Gastroesophageal sphincter (tissue), 4 donors: ENCODE data around the gene FAM151B. TPM values are rescaled to one million over a fixed set of nuclear protein-coding genes. Genes with fewer than 3 reads are reported as not detected.

Experiments used
- ATAC-seq: fragments of 150-250 bp; one replicate; pipeline ENCODE4 v1.9.1; 2016; ENCODE audit warnings: mild to moderate bottlenecking, moderate library complexity
- H3K27ac ChIP-seq, 4 donors: fragments of 200-600 bp; sonication (generic) in 3 of 4; 1 replicate in 3 of 4; 2 replicates in 1 of 4; pipeline ENCODE4 v1.5.1; 2016 to 2019
- H3K27me3 ChIP-seq: fragments of 200-600 bp; sonication (generic); one replicate; pipeline ENCODE4 v1.5.1; 2019
- H3K36me3 ChIP-seq, 2 donors: fragments of 200-600 bp; sonication (generic); one replicate each; pipeline ENCODE4 v1.5.1; 2019; ENCODE audit warnings: control low read depth in 1 of 2
- H3K4me1 ChIP-seq, 3 donors: fragments of 200-600 bp; sonication (generic); 1 replicate in 2 of 3; 2 replicates in 1 of 3; pipeline ENCODE4 v1.5.1; 2016 to 2019; ENCODE audit warnings: control low read depth in 2 of 3
- H3K4me3 ChIP-seq, 2 donors: fragments of 200-600 bp; sonication (generic); one replicate each; pipeline ENCODE4 v1.5.1; 2019; ENCODE audit warnings: mild to moderate bottlenecking in 1 of 2, moderate library complexity in 1 of 2
- H3K9me3 ChIP-seq, 3 donors: fragments of 200-600 bp; sonication (generic); one replicate each; pipeline ENCODE4 v1.5.1; 2017 to 2019; ENCODE audit warnings: control low read depth in 2 of 3
- EP300 ChIP-seq: sonication (generic); formaldehyde crosslinking; IDR thresholded peaks from one replicate; pipeline ENCODE4 v1.6.1; 2017; ENCODE audit warnings: antibody characterized with exemption, mild to moderate bottlenecking
- POLR2A ChIP-seq, 2 donors: fragments of 450-650 bp; IDR thresholded peaks; one replicate each; pipeline ENCODE4 v1.6.1; 2017; ENCODE audit warnings: antibody characterized with exemption in 2 of 2, mild to moderate bottlenecking in 2 of 2, moderate library complexity in 1 of 2
- POLR2AphosphoS5 ChIP-seq: sonication (generic); formaldehyde crosslinking; IDR thresholded peaks from one replicate; pipeline ENCODE4 v1.6.1; 2017; ENCODE audit warnings: antibody characterized with exemption
- WGBS, 2 donors: methylation state at CpG; one replicate each; pipeline ENCODE4 v1.1.5; 2018; ENCODE audit warnings: low coverage in 1 of 2; 5-methylcytosine and 5-hydroxymethylcytosine counted together
- total RNA-seq, 4 donors: library from RNA; depleted of rRNA; stranded (reverse); fragments of >200 nt; gene quantifications; one replicate each; pipeline ENCODE4 v1.1.0, GENCODE V29; 2016
- TF ChIP-seq, protein P1 (sequence below), 4 experiments: fragments of 200-600 bp in 2 of 4; fragments of 450-650 bp in 2 of 4; sonication (generic) in 1 of 4; IDR thresholded peaks; one replicate each; pipeline ENCODE4 v1.5.1; 2017 to 2019; ENCODE audit warnings: antibody characterized with exemption in 4 of 4, mild to moderate bottlenecking in 2 of 4, moderate library complexity in 2 of 4

The FAM151B gene
- total RNA-seq, 4 donors from 2014 or later: 1.3 to 11.2 (median 3.3) TPM

DNA sequence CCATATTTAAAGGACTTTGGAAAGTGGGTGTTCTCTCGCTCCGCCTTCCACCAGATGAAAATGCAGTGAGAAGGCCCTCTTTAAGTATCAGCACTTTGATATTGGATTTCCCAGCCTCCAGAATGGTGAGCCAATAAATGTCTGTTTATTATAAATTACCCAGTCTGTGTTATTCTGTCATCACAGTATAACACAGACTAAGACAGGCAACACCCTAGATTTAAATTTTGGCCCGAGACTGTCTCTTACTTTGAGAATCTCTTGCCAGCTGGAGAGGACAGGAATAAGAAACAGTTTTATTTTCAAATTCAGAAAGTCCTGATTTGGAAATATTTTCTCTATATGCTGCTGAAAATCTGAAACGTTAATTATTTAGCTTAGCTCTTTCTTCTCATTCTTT is 21.5 kb downstream of the FAM151B start:
- Histone ChIP-seq H3K4me3 (no peak overlapping the region), H3K27me3 (no peaks in the 10 kb centered on the region), H3K36me3 (peaks cover 0 to 3% of the 10 kb centered on the region in 2 donors), H3K4me1 (no peaks in the 10 kb centered on the region), H3K9me3 (no peaks in the 10 kb centered on the region), H3K27ac (no peak overlapping the region)
- WGBS, 2 donors: 37 to 61% methylated on average over 2 to 3 of the region's 4 CpGs
- TF ChIP-seq POLR2AphosphoS5 (no peak), POLR2A (IDR thresholded peaks at IDR 0.05) (no peak), EP300 (no peak)
- TF ChIP-seq, protein P1, sequence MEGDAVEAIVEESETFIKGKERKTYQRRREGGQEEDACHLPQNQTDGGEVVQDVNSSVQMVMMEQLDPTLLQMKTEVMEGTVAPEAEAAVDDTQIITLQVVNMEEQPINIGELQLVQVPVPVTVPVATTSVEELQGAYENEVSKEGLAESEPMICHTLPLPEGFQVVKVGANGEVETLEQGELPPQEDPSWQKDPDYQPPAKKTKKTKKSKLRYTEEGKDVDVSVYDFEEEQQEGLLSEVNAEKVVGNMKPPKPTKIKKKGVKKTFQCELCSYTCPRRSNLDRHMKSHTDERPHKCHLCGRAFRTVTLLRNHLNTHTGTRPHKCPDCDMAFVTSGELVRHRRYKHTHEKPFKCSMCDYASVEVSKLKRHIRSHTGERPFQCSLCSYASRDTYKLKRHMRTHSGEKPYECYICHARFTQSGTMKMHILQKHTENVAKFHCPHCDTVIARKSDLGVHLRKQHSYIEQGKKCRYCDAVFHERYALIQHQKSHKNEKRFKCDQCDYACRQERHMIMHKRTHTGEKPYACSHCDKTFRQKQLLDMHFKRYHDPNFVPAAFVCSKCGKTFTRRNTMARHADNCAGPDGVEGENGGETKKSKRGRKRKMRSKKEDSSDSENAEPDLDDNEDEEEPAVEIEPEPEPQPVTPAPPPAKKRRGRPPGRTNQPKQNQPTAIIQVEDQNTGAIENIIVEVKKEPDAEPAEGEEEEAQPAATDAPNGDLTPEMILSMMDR (IDR thresholded peaks at IDR 0.05): no peak
- no peak for ATAC-seq

DNA sequence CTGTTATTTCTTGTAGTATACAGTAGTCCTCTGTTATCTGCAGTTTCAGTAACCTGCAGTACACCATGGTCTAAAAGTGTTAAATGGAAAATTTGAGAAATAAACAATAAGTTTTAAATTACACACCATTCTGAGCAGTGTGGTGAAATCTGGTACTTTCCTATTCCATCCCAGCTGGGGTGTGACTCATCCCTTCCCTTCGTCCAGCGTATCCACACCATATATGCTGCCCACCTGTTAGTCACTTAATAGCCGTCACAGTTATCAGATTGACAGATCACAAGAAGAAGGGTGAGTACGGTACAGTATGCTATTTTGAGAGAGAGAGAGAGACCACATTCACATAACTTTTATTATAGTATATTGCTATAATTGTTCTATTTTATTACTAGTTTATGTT is 28.9 kb downstream of the FAM151B start:
- Histone ChIP-seq H3K9me3 (no peaks in the 10 kb centered on the region), H3K36me3 (peaks cover 0 to 3% of the 10 kb centered on the region in 2 donors), H3K27ac (no peak overlapping the region), H3K27me3 (no peaks in the 10 kb centered on the region), H3K4me3 (no peak overlapping the region), H3K4me1 (no peaks in the 10 kb centered on the region)
- no peak for ATAC-seq
- TF ChIP-seq EP300: no peak
- TF ChIP-seq, protein P1 (IDR thresholded peaks at IDR 0.05): no peak
- no peak for TF ChIP-seq POLR2AphosphoS5
- no peak for TF ChIP-seq POLR2A (IDR thresholded peaks at IDR 0.05)
- 36 to 48% methylated on average over 4 of the region's 4 CpGs for WGBS, 2 donors

DNA sequence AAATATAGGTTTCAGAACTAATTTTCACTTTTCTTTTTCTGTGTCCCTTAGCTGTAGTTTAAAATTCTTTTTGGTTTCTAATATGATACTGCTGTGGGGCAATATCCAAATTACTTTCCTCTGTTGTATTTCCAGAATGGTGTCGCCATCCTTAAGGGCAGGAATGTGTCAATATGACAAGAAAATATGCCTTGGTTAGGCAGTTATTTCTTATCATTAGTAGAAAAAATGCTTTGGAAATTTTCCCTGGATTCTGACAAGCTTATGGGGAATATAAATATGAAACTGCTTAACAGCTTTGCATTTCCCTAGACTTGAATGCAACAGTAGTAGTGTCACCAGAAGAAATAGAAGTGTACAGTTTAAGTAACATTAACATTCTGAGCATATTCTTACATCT is 52.8 kb downstream of the FAM151B start:
- Histone ChIP-seq H3K4me1 (no peaks in the 10 kb centered on the region), H3K27me3 (no peaks in the 10 kb centered on the region), H3K27ac (no peak overlapping the region), H3K36me3 (no peaks in the 10 kb centered on the region), H3K9me3 (peaks cover 0 to 3% (median 0%) of the 10 kb centered on the region in 3 donors), H3K4me3 (no peak overlapping the region)
- 94 to 100% methylated on average over 1 of the region's 1 CpG for WGBS, 2 donors
- no peak for ATAC-seq
- TF ChIP-seq POLR2A (IDR thresholded peaks at IDR 0.05) (no peak), EP300 (no peak)

DNA sequence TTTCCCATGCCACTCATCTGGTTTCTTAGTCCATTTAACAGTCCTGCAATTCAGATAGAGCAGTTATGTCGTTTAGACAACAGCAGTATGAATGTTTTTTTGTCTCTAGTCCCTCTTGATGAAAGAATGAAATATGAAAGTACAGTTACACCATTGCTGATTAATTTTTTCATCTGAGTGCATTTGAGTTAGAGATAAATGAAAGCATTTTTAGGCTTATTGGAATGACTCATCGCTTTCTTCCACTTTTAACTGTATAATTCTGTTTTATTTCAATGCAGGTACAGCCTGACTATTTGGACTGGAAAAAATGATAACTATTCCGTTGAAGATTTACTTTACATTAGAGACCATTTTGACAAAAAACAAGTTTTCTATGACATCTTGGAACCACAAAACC is 53.5 kb downstream of the FAM151B start:
- H3K4me3 ChIP-seq: no peak overlapping the region
- ATAC-seq: no peak
- no peak for TF ChIP-seq POLR2A (IDR thresholded peaks at IDR 0.05)
- TF ChIP-seq EP300: no peak
- no peaks in the 10 kb centered on the region for H3K4me1 ChIP-seq
- peaks cover 0 to 3% (median 0%) of the 10 kb centered on the region in 3 donors for H3K9me3 ChIP-seq
- no peaks in the 10 kb centered on the region for H3K27me3 ChIP-seq
- no peaks in the 10 kb centered on the region for H3K36me3 ChIP-seq
- no peak overlapping the region for H3K27ac ChIP-seq
- 44 to 46% methylated on average over 3 of the region's 3 CpGs for WGBS, 2 donors

DNA sequence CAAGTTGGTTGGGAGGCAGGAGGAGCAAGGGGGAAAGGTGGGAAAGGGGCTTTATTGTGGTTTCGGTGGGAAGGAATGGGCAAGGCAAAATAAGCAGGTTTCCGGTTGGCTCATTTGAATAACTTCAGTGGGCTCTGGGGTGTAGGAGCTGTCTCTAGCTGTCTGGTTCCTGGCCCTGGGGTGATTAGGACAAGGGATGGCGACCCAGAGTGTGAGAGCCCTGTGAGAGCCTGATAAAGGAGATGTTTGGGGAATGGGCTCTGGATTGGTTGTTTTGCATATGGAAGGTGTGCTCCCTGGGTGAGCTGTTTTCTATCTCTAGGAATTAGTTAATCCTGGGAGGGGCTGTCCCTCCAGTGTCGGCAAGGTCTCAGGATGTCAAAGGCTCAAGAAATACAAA is 66.7 kb downstream of the FAM151B start:
- H3K27ac ChIP-seq: no peak overlapping the region
- 37 to 42% methylated on average over 4 of the region's 4 CpGs for WGBS, 2 donors
- no peak overlapping the region for H3K4me3 ChIP-seq
- TF ChIP-seq, protein P1 (IDR thresholded peaks at IDR 0.05): no peak
- TF ChIP-seq POLR2A (IDR thresholded peaks at IDR 0.05) (no peak), POLR2AphosphoS5 (no peak), EP300 (no peak)
- no peaks in the 10 kb centered on the region for H3K4me1 ChIP-seq
- peaks cover 33% of the 10 kb centered on the region for H3K27me3 ChIP-seq
- no peaks in the 10 kb centered on the region for H3K36me3 ChIP-seq
- ATAC-seq: no peak
- H3K9me3 ChIP-seq: no peaks in the 10 kb centered on the region

DNA sequence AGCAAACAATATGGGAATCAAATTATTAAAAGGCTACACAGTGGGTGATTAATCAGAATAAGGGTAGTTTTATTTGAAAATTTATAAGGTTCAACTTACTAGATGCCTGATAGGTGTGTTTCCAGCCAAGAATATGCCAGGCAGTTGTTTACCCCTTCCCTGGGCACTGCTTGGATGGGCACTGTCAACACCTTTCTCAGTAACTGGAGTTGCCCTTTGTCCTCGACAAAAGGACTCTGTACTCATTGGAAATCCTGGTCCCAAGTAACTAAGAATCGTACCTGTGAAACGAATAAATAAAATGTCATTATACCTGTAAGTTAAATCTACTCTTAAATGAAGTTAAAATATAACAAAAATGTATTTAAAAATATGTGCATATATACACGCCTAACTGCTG is 67.2 kb downstream of the FAM151B start:
- Histone ChIP-seq H3K9me3 (no peaks in the 10 kb centered on the region), H3K27ac (no peak overlapping the region), H3K4me3 (no peak overlapping the region), H3K36me3 (no peaks in the 10 kb centered on the region), H3K27me3 (peaks cover 37% of the 10 kb centered on the region), H3K4me1 (no peaks in the 10 kb centered on the region)
- WGBS, 2 donors: 71 to 79% methylated on average over 4 of the region's 4 CpGs
- ATAC-seq: no peak
- TF ChIP-seq POLR2AphosphoS5: no peak
